ENCODE measurements around the gene FBXL19.
A peak's percentile ranks its signal among the peaks of the same experiment; 100 is the strongest.

The FBXL19 gene

GRCh38 chr16:30969246-30969842, 46.0 kb downstream of the FBXL19 start:
- no peak for DNase-seq

- DNase-seq = no peak
Measured at GRCh38 chr16:30971298-30971697, 47.9 kb downstream of the FBXL19 start.

GRCh38 chr16:30972872-30973271, 49.5 kb downstream of the FBXL19 start:
- peak; percentile 76 for DNase-seq

GRCh38 chr16:30974348-30974747, 51.0 kb downstream of the FBXL19 start:
- DNase-seq = peak; percentile 93

- DNase-seq = no peak
Measured at GRCh38 chr16:30976486-30976885, 53.1 kb downstream of the FBXL19 start.

GRCh38 chr16:30977502-30977901, 54.1 kb downstream of the FBXL19 start:
- peak; percentile 46 for DNase-seq

GRCh38 chr16:30979170-30980022, 56.0 kb downstream of the FBXL19 start:
- no peak for DNase-seq

GRCh38 chr16:30980023-30980371, 56.6 kb downstream of the FBXL19 start:
- DNase-seq = no peak

GRCh38 chr16:30980434-30980833, 57.1 kb downstream of the FBXL19 start:
- DNase-seq = no peak

- DNase-seq = no peak
Measured at GRCh38 chr16:30980959-30981358, 57.6 kb downstream of the FBXL19 start.

- no peak for DNase-seq
Measured at GRCh38 chr16:30982548-30983288, 59.3 kb downstream of the FBXL19 start.

GRCh38 chr16:30983289-30983889, 60.0 kb downstream of the FBXL19 start:
- DNase-seq = no peak

GRCh38 chr16:30983898-30984610, 60.7 kb downstream of the FBXL19 start:
- no peak for DNase-seq

GRCh38 chr16:30984669-30985400, 61.5 kb downstream of the FBXL19 start, which contains the start of gene HSD3B7:
HSD3B7 (plus strand) TSS chr16:30985207; CDS start chr16:30985659, 452 bp downstream.
- peak; percentile 81 for DNase-seq

GRCh38 chr16:30985401-30986128, 62.2 kb downstream of the FBXL19 start:
- DNase-seq = peak; percentile 36

GRCh38 chr16:30986129-30986991, 63.0 kb downstream of the FBXL19 start:
- no peak for DNase-seq

GRCh38 chr16:30987581-30988190, 64.3 kb downstream of the FBXL19 start:
- no peak for DNase-seq

- no peak for DNase-seq
Measured at GRCh38 chr16:30989469-30990047, 66.2 kb downstream of the FBXL19 start.

- DNase-seq = no peak
Measured at GRCh38 chr16:30990105-30990504, 66.7 kb downstream of the FBXL19 start.

Data from hematopoietic multipotent progenitor cell treated with erythropoietin and hydrocortisone succinate and interleukin-3 and kit ligand, for 8 days (in vitro differentiated cells).